Middle frontal gyrus (tissue), 1 donor: ENCODE data around the gene MICU1.

Source experiments
- DNase-seq: peaks from one replicate; pipeline ENCODE4 v3.0.0-alpha.2; 2015; ENCODE audit warnings: low spot score; ENCODE audit errors: extremely low spot score

MICU1 gene

DNA sequence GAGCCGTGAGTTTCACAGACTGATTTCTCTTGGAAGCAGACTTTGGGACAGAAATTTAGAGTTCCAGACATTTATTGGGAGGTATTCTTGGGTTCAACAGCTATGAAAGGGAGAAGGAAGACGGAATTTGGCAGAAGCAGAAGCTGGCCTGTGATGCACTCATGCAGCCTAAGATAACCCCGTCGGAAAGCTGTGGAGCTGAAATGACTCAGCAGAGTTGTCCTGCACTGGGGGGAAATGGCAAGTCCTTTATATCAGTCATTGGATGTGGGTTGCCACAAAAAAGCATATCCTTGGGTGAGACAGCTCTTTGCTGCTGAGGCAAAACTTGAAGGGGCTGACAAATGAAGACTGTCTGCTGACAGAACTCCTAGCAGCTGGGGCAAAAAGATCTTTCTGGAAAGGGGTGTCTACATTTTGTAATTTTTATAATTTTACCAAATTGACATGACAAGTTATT, 11.5 kb upstream of the MICU1 start:
- no peak for DNase-seq

DNA sequence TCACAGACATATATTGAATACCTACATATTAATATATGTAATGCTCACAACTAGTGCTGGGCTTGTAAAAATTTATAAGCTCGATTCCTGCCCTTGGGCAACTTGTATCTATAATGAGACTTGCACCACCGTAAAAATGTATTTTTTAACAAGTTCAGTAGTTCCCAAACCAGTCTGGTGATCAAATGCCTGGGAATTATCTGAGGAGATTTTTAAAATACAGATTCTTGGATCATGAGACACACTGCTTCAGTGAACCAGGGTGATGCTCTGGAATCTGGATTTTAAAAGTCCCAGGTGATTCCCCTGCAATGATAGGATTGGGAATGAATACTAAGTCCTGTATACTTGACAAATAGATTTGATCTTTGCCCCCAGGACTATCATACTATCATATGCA, 4.3 kb upstream of the MICU1 start:
- DNase-seq: no peak

DNA sequence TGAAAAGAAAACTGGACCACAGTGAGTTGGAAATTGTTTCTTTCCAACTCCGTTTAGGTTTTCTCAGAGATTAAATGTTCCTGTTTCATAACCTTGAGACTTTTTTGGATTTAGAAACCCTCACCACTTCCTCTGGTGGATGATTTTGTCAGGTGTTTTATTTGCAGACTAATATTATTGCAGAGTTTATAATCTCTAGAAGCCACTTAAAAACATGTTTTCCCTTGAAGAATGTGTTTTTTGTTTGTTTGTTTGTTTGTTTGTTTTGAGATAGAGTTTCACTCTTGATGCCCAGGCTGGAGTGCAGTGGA, 520 bp upstream of the MICU1 start:
- DNase-seq: no peak

DNA sequence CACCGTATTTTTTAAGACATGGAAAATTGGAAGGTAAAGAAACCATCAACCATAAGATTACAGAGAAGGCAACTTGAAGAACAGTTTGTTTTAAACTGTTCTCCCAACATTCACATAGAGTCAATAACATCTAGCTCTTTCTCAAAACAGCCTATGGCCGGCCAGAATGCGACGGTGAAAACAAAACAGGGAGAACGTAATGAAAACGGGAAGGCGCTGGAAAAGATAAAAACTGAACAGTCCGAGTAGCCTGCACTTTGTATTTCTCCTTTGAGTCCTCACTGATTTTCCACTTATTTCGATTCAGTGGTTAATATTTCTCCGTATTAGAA, 637 bp downstream of the MICU1 start:
- DNase-seq: no peak

DNA sequence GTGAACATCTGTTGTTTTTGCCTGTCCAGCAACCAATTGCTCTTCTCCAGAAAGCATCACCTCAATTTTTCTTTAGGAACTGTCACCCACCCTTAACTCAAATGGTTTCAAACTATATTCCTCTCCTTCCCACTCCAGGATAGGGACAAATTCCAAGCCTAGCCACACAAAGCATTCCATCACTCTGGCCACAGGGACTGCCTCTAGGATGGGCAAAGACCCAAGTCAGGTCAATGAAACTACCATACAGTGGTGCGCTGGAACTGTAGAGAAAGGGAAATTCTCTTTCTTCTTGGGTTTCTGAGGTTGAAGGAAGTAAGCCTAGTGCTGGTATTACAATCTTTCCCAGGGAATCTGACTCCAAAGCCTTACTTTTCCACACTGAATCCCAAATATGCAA, 3.6 kb downstream of the MICU1 start:
- DNase-seq: no peak

DNA sequence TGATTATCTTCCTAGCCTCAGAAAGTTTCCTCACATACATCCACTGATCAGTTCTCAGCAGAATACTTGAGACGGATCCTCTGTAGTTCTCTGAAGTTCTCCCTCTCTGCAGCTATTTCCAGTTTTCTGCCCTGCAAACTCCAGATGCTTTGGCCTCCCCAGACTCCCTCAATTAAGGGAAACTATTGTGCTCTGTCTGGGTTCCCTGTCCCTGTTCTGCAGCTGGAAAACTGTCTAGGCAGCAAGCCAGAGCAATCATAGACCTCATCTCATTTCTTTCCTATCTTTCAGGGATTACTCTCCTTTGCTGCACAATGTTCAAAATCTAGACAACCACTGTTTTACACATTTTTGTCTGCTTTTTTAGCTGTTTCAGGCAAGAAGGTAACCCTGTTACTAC, 9.2 kb downstream of the MICU1 start:
- DNase-seq: no peak

DNA sequence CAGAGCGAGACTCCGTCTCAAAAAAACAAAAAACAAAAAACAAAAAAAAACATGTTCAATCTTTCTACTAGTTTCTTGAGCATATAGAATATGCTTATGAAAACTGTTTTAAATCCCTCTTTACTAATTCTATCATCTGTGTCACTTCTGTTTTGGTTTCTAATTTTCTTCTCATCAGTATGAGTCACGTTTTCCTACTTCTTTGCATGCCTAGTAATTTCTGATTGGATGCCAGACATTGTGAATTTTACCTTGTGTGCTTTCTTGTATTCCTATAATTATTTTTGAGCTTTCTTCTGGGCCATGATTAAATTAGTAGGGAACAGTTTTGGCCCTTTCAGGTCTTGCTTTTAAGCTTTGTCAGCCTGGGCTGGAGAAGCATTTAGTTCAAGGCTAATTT, 9.9 kb downstream of the MICU1 start:
- no peak for DNase-seq

DNA sequence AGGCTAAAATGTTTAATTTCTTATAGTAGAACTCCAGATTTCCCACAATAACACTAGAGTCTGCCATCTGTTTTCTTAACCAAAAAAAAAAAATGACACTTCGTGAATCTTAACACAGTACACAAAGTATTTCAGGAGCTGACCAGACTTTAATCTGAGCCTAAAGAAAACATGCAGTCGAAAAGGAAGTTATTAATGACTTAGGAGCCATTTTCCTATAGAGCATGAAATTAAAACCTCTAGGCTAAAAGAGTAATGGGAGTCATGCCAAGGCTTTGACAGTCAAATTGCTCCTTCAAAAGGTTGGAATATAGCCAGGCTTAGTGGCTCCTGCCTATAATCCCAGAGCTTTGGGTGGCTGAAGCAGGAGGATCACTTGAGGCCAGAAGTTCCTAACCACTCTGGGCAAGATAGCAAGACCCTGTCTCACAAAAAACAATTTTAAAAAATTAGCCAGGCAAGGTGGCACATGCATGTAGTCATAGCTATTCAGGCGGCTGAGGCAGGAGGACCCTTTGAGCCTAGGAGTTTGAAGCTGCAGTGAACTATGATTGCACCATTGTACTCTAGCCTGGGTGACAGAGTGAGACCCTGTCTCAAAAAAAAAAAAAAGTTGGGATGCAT, 13.6 kb downstream of the MICU1 start:
- no peak for DNase-seq

DNA sequence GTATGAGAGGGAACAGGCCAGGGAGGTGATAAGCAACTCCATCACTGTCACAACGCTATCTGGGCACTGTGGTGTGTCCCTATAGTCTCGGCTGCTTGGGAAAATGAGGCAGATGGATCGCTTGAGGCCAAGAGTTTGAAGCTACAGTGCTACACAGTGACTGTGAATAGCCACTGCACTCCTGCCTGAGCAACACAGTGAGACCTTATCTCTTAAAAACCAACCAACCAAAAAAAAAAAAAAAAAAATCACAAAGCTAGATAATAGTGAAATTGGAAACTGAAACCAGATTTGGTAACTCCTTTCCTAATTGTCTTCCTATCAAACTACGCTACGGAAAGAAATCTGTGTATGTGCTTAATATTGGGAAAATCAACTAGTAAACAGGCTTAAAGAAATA, 14.1 kb downstream of the MICU1 start:
- no peak for DNase-seq

DNA sequence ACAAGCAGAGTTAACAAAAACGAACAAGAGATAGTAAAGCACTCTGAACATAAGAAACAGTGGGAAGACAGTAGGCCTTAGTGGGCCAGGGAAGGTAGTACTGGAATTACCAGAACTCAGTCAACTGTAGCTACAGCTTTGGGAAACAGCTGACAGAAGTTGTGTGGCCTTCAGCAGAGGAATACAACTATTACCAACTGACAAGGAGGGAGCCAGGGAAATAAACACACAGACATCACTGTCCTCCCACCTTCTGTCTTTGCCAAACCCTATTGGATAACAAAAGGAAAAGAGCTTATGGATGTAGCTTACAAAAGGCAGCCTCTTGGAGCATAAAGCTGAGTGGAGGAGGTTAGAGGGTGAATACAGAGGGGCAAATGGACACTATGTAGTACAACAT, 15.4 kb downstream of the MICU1 start:
- DNase-seq: no peak

DNA sequence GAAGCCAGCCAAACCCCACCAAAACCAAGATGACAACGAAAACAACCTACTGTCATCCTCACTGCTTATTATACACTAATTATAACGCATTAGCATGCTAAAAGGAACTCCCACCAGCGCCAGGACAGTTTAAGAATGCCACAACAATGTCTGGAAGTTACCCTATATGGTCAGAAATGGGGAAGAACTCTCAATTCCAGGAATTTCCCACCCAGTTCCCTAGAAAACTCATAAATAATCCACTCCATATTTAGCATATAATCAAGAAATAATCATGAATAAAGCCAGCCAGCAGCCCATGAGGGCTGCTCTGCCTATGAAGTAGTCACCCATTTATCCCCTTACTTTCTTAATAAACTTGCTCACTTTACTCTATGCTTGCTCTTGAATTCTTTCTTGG, 20.8 kb downstream of the MICU1 start:
- DNase-seq: no peak

DNA sequence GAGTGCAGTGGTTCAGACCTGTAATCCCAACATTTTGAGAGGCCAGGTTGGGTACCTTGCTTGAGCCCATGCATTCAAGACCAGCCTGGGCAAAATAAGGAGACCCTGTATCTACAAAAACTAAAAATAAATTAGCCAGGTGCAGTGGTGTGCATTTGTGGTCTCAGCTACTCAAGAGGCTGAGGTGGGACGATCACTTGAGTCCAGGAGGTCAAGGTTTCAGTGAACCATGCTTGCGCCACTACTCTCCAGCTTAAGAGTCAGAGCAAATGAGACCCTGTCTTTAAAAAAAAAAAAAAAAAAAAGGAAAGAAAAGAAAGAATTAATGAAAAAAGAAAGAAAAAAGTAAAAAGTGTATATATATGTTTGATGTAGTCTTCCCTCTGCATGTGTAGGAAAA, 24.7 kb downstream of the MICU1 start:
- DNase-seq: no peak

DNA sequence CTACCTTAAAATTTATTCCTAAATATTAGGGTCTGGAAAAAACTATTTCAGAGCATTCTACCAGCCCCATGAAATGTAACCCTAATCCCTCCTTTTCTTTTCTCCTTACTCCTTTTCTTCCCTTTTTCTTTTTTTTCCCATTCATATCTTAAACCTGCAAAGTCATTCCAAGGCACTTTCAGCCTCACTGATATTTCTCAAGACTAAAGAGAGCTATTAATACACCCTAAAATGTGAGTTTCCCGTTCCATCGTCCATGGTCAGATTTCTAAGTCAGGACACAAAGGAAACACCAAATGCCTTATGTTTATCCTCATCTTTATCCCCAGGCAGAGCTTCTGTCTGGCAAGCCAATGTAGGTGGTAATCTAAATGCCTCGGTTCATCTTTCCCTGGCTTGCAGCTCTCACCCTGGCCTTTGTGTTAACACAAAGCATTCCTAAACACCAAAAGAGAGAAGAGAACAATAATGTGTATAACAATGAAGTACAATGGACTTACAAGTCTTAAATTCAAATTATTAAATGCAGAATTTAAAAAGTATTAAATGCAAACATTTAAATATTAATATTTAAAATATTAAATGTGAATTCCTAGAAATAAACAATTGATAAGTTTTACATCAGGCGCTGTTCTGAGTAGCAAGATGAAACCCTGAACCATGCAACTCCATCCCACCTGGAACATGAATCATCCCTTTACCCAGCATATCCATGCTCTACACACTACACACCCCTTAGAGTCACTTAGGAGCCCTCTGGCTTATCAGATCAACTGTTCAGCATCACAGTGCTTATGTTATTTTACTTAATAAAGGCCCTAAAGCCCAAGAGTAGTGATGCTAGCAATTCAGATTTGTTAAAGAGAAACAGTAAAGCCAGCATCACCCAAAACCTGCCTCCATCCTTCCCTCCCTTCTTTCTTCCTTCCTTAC, 26.8 kb downstream of the MICU1 start:
- DNase-seq: no peak

DNA sequence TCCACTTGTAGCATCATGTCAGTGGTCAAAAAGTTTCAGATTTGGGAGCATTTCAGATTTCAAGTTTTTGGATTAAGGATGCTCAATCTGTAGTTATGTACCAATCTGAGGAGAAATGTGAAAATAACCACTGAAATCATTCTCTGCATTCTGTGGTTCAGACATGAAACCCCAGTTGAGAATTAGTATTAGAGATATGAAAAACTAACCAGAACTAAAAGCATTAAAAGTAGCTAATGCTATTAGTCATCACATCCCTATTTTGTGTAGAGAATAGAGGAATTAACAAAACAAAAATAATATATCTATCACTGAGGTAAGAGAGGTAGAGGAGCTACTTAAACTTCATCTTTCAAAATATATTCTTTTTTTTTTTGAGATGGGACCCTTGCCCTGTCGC, 28.0 kb downstream of the MICU1 start:
- DNase-seq: no peak

DNA sequence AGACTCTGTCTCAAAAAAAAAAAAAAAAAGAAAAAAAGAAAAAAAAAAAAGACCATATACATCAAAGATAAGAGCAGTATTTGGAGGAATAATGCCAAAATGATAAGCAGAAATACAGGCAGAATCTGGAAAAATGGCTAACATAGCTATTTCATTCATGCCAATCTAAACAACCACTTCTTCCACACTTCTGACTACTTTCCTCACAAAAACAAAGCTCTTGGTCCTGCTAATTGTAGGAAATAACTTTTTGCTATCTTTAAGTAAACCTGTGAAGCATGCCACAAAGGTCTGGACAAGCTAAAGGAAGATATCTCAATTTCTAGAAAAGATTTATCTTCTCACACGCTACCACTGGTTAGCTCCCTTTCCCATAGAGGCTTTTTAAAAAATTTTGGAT, 30.4 kb downstream of the MICU1 start:
- no peak for DNase-seq

DNA sequence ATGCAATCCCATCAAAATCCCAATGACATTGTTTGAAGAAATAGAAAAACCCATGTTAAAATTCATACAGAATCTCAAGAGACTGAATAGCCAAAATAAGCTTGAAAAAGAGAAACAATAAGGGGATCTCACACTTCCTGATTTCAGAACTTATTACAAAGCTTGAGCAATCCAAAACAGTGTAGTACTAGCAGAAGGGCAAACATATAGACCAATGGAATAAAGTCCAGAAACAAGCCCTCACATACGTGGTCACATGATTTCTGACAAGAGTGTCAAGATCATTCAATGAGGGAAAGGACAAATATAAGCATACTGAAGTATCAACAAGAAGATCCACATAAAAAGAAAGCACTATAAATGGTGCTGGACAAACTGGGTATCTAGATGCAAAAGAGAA, 31.9 kb downstream of the MICU1 start:
- no peak for DNase-seq

DNA sequence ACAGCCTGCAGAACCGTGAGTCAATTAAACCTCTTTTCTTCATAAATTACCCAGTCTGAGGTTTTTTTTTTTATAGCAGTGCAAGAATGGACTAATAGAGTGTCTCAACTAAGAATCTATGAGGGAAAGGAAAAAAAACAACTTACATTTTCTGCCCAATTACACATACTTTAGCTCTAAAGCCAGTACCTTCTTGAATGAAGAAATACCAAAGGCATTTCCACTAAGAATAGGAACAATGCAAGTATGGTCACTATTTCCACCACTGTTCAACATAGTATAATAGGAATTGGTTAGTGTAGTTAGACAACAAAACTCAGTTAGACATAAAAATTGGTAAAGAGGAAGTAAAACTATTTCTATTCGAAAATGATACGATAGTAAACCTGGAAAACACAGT, 37.6 kb downstream of the MICU1 start:
- no peak for DNase-seq

DNA sequence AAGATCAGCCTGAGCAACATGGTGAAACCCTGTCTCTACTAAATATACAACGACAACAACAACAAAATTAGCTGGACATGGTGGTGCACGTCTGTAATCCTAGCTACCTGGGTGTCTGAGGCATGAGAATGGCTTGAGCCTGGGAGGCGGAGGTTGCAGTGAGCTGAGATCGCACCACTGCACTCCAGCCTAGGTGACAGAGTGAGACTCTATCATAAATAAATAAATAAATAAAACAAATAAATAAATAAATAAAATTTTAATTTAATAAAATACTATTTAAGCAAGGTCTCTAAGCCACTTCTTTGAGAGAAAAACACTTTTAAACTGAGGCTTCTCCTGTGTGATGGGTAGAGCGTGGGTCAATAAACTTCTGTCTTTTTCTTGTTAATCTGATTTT, 38.3 kb downstream of the MICU1 start:
- DNase-seq: no peak

DNA sequence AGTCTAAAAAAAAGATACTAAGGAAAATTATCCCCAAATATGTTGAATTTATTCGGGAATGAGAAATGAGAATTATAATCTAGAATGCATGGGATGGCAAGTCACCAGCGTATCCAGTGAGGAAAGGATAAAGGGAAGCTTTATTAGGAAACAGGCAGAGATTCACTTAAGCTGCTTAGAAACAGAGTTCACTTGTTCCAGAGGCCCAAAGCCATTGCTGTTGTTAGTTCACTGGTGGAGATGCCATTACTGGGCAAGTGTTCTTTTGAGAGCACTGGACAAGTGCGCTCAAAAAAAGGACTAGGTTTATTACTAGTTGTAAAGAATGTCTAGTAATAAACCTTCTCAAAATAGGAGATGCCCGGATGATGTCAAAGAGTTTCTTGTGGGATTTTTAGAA, 51.2 kb downstream of the MICU1 start:
- no peak for DNase-seq

DNA sequence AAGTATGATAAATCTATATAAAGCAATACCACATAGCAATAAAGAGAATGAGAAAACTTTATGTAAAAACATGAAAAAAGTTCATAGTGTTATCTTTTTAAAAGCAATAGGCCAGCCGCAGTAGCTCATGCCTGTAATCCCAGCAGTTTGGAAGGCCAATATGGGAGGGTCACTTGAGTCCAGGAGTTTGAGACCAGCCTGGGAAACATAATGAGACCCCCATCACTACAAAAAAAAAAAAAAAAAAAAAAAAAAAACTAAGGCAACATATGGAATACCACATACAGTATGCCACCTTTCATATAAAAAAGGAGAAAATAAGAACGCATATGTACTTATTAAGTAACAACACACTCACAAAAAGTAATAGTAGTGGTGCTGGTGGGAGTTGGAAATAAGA, 52.8 kb downstream of the MICU1 start:
- DNase-seq: no peak

DNA sequence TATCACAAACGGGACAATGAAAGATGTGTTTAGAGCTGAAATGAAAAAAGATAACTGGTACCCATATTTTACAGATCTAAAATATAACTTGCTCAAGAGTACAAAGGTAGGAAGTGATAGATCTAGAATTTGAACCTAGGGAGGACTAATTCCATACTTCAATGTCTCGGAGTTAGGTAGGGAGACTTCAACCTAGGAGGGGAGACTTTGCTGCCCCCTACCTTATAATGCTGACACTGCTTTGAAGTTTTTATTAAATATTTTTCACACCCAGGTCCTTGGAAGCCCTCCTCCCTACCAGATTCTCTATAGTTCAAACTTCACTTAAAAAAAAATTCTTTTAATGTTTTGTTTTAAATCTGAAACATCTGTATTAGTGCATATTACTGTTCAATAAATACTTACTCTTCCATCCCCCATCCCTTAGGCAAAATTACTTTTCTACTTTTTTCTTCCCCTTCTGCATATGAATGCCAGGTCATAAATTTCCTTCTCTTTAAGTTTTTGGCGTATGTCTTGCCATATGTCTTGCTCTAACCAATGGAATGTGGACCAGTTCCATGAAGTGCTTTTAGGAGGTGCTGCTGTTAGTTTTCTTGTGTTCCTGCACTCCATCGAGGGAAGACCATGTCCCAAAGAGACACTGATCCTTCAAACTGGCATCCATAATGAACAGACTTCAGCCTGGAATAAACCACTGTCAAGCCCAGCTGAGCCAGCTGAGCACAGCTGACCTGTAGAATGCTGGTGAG, 57.8 kb downstream of the MICU1 start:
- DNase-seq: no peak

DNA sequence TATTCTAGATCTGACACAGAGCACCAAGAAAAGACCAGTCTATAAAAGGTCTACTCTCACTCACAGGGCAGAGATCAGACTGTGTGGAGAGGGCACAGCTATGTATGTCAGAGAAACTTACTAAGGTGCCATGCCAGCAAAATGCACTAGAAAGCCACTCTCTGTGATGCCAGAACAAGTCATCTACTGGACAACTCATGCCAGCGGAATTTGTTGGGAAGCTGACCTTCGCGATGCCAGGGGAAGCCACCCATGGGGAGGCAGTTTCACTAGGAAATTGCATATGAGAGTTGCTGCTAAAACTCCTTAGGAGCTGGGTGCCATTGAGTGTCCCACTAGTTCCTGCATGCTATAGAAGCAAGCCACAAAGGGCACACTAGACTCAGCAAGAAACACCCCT, 58.5 kb downstream of the MICU1 start:
- DNase-seq: no peak

DNA sequence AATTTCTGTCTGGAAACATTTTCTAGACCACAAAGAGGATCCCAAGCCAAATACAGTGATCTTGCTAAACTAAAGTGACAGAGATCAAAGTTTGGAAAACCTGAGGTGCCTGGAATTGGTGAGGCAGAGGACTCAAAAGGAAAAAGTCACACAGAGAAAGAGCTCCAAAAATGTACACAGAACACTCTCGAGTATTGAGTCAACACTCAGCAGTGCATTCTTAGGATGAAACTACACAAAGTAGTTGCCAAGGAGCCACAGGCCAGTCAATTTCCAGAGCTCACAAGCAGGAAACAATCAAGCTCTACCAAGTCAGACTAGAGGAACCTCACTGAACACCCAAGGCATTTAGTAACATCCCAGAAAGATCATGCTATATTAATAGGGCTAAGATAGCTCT, 61.3 kb downstream of the MICU1 start:
- no peak for DNase-seq
